ENCODE results near the gene TBC1D30. TPM values are rescaled to one million over a fixed set of nuclear protein-coding genes. Genes with fewer than 3 reads are reported as not detected.

Gene TBC1D30
- total RNA-seq, 1 experiment from 2014 or later = 3.6 TPM

DNA sequence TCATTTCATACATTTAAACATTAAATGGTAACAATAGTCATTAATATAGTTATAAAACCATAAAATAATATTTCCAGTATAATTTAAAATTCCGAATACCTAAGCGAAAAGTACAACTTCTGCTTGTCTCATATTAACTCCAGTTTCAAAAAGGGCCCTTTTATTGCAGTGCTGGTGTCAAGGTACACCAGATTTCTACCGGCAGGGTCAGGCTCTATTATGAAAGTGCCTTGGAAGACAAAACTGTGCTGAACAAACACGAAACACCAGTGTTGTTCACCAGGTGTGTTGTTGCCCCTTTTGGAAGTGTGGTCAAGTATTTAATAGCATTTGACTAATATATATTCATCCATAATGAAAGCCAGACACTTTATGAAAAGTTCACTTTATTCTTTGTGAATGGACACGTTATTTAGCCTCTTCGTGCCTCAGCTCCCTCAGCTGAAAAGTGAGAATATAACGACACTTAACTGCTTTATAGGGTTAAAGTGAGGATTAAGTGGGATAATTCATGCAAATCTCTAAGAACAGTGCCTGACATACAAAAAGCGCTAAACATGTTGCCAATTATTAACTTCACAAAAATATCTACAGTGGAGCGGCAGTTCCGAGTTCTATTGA, 45.0 kb upstream of the TBC1D30 start:
- ChIA-PET POLR2A (no interaction called here), CTCF (interaction anchor here (3.0 to 4.0 kb wide), 2 partner anchors 17 to 22 kb away, joined by 27 to 40 read pairs; no protein-coding TSS in a partner anchor)
- Mint-ChIP-seq H3K9me3 (peaks cover 19% of the 10 kb centered on the region), H3K36me3 (peaks cover 12% of the 10 kb centered on the region), H3K27ac (no peak overlapping the region), H3K27me3 (ENCODE audit: low read depth) (peaks cover 84% of the 10 kb centered on the region), H3K4me1 (peaks cover 11% of the 10 kb centered on the region), H3K4me3 (peak overlapping the region; percentile 62)
- DNase-seq (ENCODE audit: low spot score) (no peak), ATAC-seq (no peak)
- no peak for TF ChIP-seq ZNF138 (CRISPR knock-in tag; conservative IDR thresholded peaks at IDR 0.05)
- no peak for TF ChIP-seq ZBTB43 (CRISPR knock-in tag; IDR thresholded peaks at IDR 0.05)
- TF ChIP-seq KAT7 (CRISPR knock-in tag; IDR thresholded peaks at IDR 0.05; ENCODE audit: borderline replicate concordance) = no peak
- TF ChIP-seq CTCF (IDR thresholded peaks at IDR 0.05) = no peak

DNA sequence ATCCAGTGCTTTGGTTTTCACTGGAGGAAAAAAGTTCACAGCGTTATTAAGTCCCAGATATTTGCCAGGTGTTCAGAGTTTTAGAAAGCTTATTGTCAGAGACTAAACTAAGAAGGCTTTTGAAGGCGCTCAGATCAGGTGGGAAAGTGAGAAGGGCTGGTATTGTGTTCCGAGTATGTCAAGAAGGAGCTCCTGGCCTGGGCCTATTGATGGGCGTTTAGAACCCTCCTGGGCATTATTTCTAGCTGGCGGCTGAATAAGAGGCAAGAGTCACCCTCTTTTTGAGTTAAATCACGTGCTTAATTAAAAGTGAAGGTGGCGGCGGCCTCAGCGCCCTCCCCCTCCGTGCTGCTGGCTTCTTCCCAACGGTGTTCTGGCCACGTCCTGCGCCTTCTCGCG, 44.3 kb upstream of the TBC1D30 start:
- peaks cover 81% of the 10 kb centered on the region for H3K27me3 Mint-ChIP-seq (ENCODE audit: low read depth)
- TF ChIP-seq TEAD1 (CRISPR knock-in tag; IDR thresholded peaks at IDR 0.05) (no peak; the same call in 1 of the 2 replicates), NR2C2 (CRISPR knock-in tag; IDR thresholded peaks at IDR 0.05) (no peak), ZNF281 (CRISPR knock-in tag; IDR thresholded peaks at IDR 0.05) (no peak), FOXP4 (CRISPR knock-in tag; IDR thresholded peaks at IDR 0.05) (no peak), SP1 (CRISPR knock-in tag; conservative IDR thresholded peaks at IDR 0.05) (no peak), FOXJ3 (CRISPR knock-in tag; IDR thresholded peaks at IDR 0.05; ENCODE audit: borderline replicate concordance) (no peak), MYBL2 (CRISPR knock-in tag; IDR thresholded peaks at IDR 0.05) (no peak), CBFB (CRISPR knock-in tag; IDR thresholded peaks at IDR 0.05; ENCODE audit: low read depth) (no peak), ZNF138 (CRISPR knock-in tag; conservative IDR thresholded peaks at IDR 0.05) (peak; percentile 56; the same call in 1 of the 2 replicates), CREM (CRISPR knock-in tag; IDR thresholded peaks at IDR 0.05) (no peak), TEAD4 (CRISPR knock-in tag; IDR thresholded peaks at IDR 0.05) (no peak), MLX (CRISPR knock-in tag; IDR thresholded peaks at IDR 0.05) (no peak), FOXK1 (CRISPR knock-in tag; IDR thresholded peaks at IDR 0.05) (no peak), RELA (CRISPR knock-in tag; IDR thresholded peaks at IDR 0.05; ENCODE audit: borderline replicate concordance) (no peak)
- TF ChIP-seq, protein P1, sequence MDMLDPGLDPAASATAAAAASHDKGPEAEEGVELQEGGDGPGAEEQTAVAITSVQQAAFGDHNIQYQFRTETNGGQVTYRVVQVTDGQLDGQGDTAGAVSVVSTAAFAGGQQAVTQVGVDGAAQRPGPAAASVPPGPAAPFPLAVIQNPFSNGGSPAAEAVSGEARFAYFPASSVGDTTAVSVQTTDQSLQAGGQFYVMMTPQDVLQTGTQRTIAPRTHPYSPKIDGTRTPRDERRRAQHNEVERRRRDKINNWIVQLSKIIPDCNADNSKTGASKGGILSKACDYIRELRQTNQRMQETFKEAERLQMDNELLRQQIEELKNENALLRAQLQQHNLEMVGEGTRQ (CRISPR knock-in tag; IDR thresholded peaks at IDR 0.05) = 0 out of 2 replicates have a peak, but pooled peaks have one; percentile 37
- TF ChIP-seq, protein P2, sequence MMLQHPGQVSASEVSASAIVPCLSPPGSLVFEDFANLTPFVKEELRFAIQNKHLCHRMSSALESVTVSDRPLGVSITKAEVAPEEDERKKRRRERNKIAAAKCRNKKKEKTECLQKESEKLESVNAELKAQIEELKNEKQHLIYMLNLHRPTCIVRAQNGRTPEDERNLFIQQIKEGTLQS (CRISPR knock-in tag; conservative IDR thresholded peaks at IDR 0.05) = no peak
- TF ChIP-seq, protein P3, sequence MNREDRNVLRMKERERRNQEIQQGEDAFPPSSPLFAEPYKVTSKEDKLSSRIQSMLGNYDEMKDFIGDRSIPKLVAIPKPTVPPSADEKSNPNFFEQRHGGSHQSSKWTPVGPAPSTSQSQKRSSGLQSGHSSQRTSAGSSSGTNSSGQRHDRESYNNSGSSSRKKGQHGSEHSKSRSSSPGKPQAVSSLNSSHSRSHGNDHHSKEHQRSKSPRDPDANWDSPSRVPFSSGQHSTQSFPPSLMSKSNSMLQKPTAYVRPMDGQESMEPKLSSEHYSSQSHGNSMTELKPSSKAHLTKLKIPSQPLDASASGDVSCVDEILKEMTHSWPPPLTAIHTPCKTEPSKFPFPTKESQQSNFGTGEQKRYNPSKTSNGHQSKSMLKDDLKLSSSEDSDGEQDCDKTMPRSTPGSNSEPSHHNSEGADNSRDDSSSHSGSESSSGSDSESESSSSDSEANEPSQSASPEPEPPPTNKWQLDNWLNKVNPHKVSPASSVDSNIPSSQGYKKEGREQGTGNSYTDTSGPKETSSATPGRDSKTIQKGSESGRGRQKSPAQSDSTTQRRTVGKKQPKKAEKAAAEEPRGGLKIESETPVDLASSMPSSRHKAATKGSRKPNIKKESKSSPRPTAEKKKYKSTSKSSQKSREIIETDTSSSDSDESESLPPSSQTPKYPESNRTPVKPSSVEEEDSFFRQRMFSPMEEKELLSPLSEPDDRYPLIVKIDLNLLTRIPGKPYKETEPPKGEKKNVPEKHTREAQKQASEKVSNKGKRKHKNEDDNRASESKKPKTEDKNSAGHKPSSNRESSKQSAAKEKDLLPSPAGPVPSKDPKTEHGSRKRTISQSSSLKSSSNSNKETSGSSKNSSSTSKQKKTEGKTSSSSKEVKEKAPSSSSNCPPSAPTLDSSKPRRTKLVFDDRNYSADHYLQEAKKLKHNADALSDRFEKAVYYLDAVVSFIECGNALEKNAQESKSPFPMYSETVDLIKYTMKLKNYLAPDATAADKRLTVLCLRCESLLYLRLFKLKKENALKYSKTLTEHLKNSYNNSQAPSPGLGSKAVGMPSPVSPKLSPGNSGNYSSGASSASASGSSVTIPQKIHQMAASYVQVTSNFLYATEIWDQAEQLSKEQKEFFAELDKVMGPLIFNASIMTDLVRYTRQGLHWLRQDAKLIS (CRISPR knock-in tag; IDR thresholded peaks at IDR 0.05; ENCODE audit: borderline replicate concordance) = no peak
- POLR2A ChIA-PET = no interaction called here
- peak; percentile 29 for ATAC-seq
- peaks cover 10% of the 10 kb centered on the region for H3K36me3 Mint-ChIP-seq
- peaks cover 11% of the 10 kb centered on the region for H3K4me1 Mint-ChIP-seq
- peaks cover 17% of the 10 kb centered on the region for H3K9me3 Mint-ChIP-seq
- no peak overlapping the region for H3K27ac Mint-ChIP-seq
- peak overlapping the region; percentile 62 for H3K4me3 Mint-ChIP-seq
- CTCF ChIA-PET = interaction anchor here (1.0 to 4.0 kb wide), 6 partner anchors 16 to 248 kb away, joined by 3 to 40 read pairs (median 4); no protein-coding TSS in a partner anchor
- no peak for DNase-seq (ENCODE audit: low spot score)

Data from WTC11 (cell line).